GM19455 (cell line): ENCODE results near the gene RNF145.
A peak's percentile ranks its signal among the peaks of the same experiment; 100 is the strongest.

Source experiments
- ATAC-seq: cut with Tn5 transposase; IDR thresholded peaks from one replicate; pipeline ENCODE4 v1.9.1; 2021; ENCODE audit not compliant: unreplicated experiment

Gene RNF145

GRCh38 chr5:159198063-159199036 lies 11.0 kb downstream of the RNF145 start:
- ATAC-seq: peak; percentile 95

GRCh38 chr5:159195775-159196174 lies 13.6 kb downstream of the RNF145 start:
- ATAC-seq: no peak

- no peak for ATAC-seq
Measured at GRCh38 chr5:159190170-159190569, 19.2 kb downstream of the RNF145 start.

GRCh38 chr5:159189310-159189709 lies 20.0 kb downstream of the RNF145 start:
- no peak for ATAC-seq

GRCh38 chr5:159187719-159188118 lies 21.6 kb downstream of the RNF145 start:
- ATAC-seq: no peak

GRCh38 chr5:159186319-159186718 lies 23.0 kb downstream of the RNF145 start:
- ATAC-seq: no peak

- no peak for ATAC-seq
Measured at GRCh38 chr5:159185773-159186172, 23.6 kb downstream of the RNF145 start.

- ATAC-seq: no peak
Measured at GRCh38 chr5:159184858-159185381, 24.4 kb downstream of the RNF145 start.

- no peak for ATAC-seq
Measured at GRCh38 chr5:159184236-159184635, 25.1 kb downstream of the RNF145 start.

GRCh38 chr5:159183247-159183646 lies 26.1 kb downstream of the RNF145 start:
- no peak for ATAC-seq

GRCh38 chr5:159182691-159183090 lies 26.7 kb downstream of the RNF145 start:
- ATAC-seq: no peak

GRCh38 chr5:159181651-159182050 lies 27.7 kb downstream of the RNF145 start:
- ATAC-seq: no peak

- ATAC-seq: no peak
Measured at GRCh38 chr5:159181152-159181551, 28.2 kb downstream of the RNF145 start.

GRCh38 chr5:159179529-159180305 lies 29.6 kb downstream of the RNF145 start:
- ATAC-seq: no peak

GRCh38 chr5:159178978-159179377 lies 30.4 kb downstream of the RNF145 start:
- peak; percentile 60 for ATAC-seq

- no peak for ATAC-seq
Measured at GRCh38 chr5:159175547-159175946, 33.8 kb downstream of the RNF145 start.

- ATAC-seq: no peak
Measured at GRCh38 chr5:159174511-159175168, 34.7 kb downstream of the RNF145 start.

GRCh38 chr5:159171274-159171673 lies 38.1 kb downstream of the RNF145 start:
- no peak for ATAC-seq

GRCh38 chr5:159170021-159170420 lies 39.3 kb downstream of the RNF145 start:
- no peak for ATAC-seq

- ATAC-seq: no peak
Measured at GRCh38 chr5:159166416-159166815, 42.9 kb downstream of the RNF145 start.

GRCh38 chr5:159163701-159164046 lies 45.7 kb downstream of the RNF145 start:
- ATAC-seq: no peak
